HAP-1 (cell line): Measurements from ENCODE around the gene THAP3.

Experiments used
- DNase-seq, 2 experiments: peaks; one replicate each; pipeline ENCODE4 v3.0.0-alpha.2; 2016 to 2020; ENCODE audit warnings: low spot score in 2 of 2
- H3K27me3 ChIP-seq: fragments of 250-450 bp; sonication (Bioruptor Pico); 2 replicates; pipeline ENCODE4 v1.5.1; 2020; ENCODE audit warnings: low read depth, mild to moderate bottlenecking, moderate library complexity
- H3K36me3 ChIP-seq: fragments of 250-450 bp; sonication (Bioruptor Pico); replicated peaks from 2 replicates; pipeline ENCODE4 v1.5.1; 2020; ENCODE audit warnings: mild to moderate bottlenecking
- H3K4me1 ChIP-seq: fragments of 250-450 bp; sonication (Bioruptor Pico); 2 replicates; pipeline ENCODE4 v1.5.1; 2020; ENCODE audit warnings: mild to moderate bottlenecking
- H3K4me3 ChIP-seq: fragments of 250-450 bp; sonication (Bioruptor Pico); 2 replicates; pipeline ENCODE4 v1.5.1; 2020; ENCODE audit warnings: mild to moderate bottlenecking, moderate library complexity
- H3K9me3 ChIP-seq: fragments of 250-450 bp; sonication (Bioruptor Pico); 2 replicates; pipeline ENCODE4 v1.5.1; 2020; ENCODE audit warnings: mild to moderate bottlenecking, moderate library complexity
- in situ Hi-C: fragments of 300-500 bp; cut with MboI; formaldehyde crosslinking; loops from 3 replicates; pipeline ENCODE4 v1.14.3; 2020; ENCODE audit warnings: low sequenced_read_pairs, inconsistent platforms, mixed read lengths

THAP3 gene

GRCh38 chr1:6624710-6625583, at the start of gene THAP3:
Gene THAP3, plus strand, starts transcription at chr1:6624868. Its CDS starts 351 bp downstream, at chr1:6625219.
- H3K36me3 ChIP-seq: peaks cover 60% of the 10 kb centered on the region
- peaks cover 9% of the 10 kb centered on the region for H3K4me1 ChIP-seq
- peak; percentile 69 to 93 for DNase-seq

GRCh38 chr1:6577831-6578525, 46.7 kb upstream of the THAP3 start:
- no peak for DNase-seq
- Histone ChIP-seq H3K4me3 (no peak overlapping the region), H3K4me1 (peaks cover 11% of the 10 kb centered on the region), H3K9me3 (no peaks in the 10 kb centered on the region), H3K27me3 (no peaks in the 10 kb centered on the region), H3K36me3 (peaks cover 3% of the 10 kb centered on the region; the same call in 1 of the 2 replicates)
- in situ Hi-C loops: no loop called here

More at GRCh38 chr1:6624710-6625583, at the start of gene THAP3:
- in situ Hi-C loops: no loop called here
- Histone ChIP-seq H3K9me3 (no peaks in the 10 kb centered on the region), H3K27me3 (no peaks in the 10 kb centered on the region), H3K4me3 (peak within 1 kb of the TSS; percentile 74)

- DNase-seq: no peak
- H3K9me3 ChIP-seq: no peaks in the 10 kb centered on the region
- in situ Hi-C loops: no loop called here
- H3K4me3 ChIP-seq: no peak overlapping the region
- peaks cover 11% of the 10 kb centered on the region for H3K4me1 ChIP-seq
- peaks cover 3% of the 10 kb centered on the region; the same call in 1 of the 2 replicates for H3K36me3 ChIP-seq
- H3K27me3 ChIP-seq: no peaks in the 10 kb centered on the region
Observed at GRCh38 chr1:6578624-6579373, 45.9 kb upstream of the THAP3 start.

- H3K36me3 ChIP-seq: peaks cover 3% of the 10 kb centered on the region; the same call in 1 of the 2 replicates
- H3K4me3 ChIP-seq: peak within 1 kb of the TSS; percentile 75
- DNase-seq: peak; percentile 94 to 99
- H3K27me3 ChIP-seq: no peaks in the 10 kb centered on the region
- in situ Hi-C loops: no loop called here
- no peaks in the 10 kb centered on the region for H3K9me3 ChIP-seq
- H3K4me1 ChIP-seq: peaks cover 11% of the 10 kb centered on the region
Observed at GRCh38 chr1:6579374-6580118, 45.1 kb upstream of the THAP3 start, which contains the start of gene ZBTB48. Gene ZBTB48, plus strand, starts transcription at chr1:6579994. Its CDS starts 616 bp downstream, at chr1:6580610.

GRCh38 chr1:6580119-6580592, 44.5 kb upstream of the THAP3 start:
- Histone ChIP-seq H3K27me3 (no peaks in the 10 kb centered on the region), H3K4me1 (peaks cover 11% of the 10 kb centered on the region), H3K36me3 (peaks cover 3% of the 10 kb centered on the region; the same call in 1 of the 2 replicates), H3K9me3 (no peaks in the 10 kb centered on the region), H3K4me3 (peak overlapping the region; percentile 75)
- in situ Hi-C loops: no loop called here
- DNase-seq: no peak

- Histone ChIP-seq H3K4me1 (peaks cover 11% of the 10 kb centered on the region), H3K36me3 (peaks cover 6% of the 10 kb centered on the region), H3K4me3 (peak overlapping the region; percentile 75), H3K27me3 (no peaks in the 10 kb centered on the region), H3K9me3 (no peaks in the 10 kb centered on the region)
- in situ Hi-C loops: no loop called here
- peak; percentile 30 to 68 for DNase-seq
Observed at GRCh38 chr1:6580593-6581409, 43.9 kb upstream of the THAP3 start.

- no peak for DNase-seq
- no peaks in the 10 kb centered on the region for H3K9me3 ChIP-seq
- H3K4me3 ChIP-seq: no peak overlapping the region
- in situ Hi-C loops: no loop called here
- H3K36me3 ChIP-seq: peaks cover 9% of the 10 kb centered on the region
- peaks cover 11% of the 10 kb centered on the region for H3K4me1 ChIP-seq
- no peaks in the 10 kb centered on the region for H3K27me3 ChIP-seq
Observed at GRCh38 chr1:6581561-6582305, 42.9 kb upstream of the THAP3 start.

GRCh38 chr1:6582370-6582769, 42.3 kb upstream of the THAP3 start:
- no peaks in the 10 kb centered on the region for H3K9me3 ChIP-seq
- DNase-seq: no peak
- H3K36me3 ChIP-seq: peaks cover 13% of the 10 kb centered on the region
- H3K4me3 ChIP-seq: no peak overlapping the region
- H3K4me1 ChIP-seq: peaks cover 11% of the 10 kb centered on the region
- in situ Hi-C loops: no loop called here
- H3K27me3 ChIP-seq: no peaks in the 10 kb centered on the region

GRCh38 chr1:6584126-6585080, 40.3 kb upstream of the THAP3 start:
- no peak for DNase-seq
- Histone ChIP-seq H3K27me3 (no peaks in the 10 kb centered on the region), H3K36me3 (peaks cover 33% of the 10 kb centered on the region), H3K9me3 (no peaks in the 10 kb centered on the region), H3K4me3 (no peak overlapping the region), H3K4me1 (peaks cover 9% of the 10 kb centered on the region)
- in situ Hi-C loops: no loop called here

- Histone ChIP-seq H3K36me3 (peaks cover 41% of the 10 kb centered on the region), H3K4me3 (no peak overlapping the region), H3K4me1 (peaks cover 7% of the 10 kb centered on the region), H3K9me3 (no peaks in the 10 kb centered on the region), H3K27me3 (no peaks in the 10 kb centered on the region)
- in situ Hi-C loops: no loop called here
- no peak for DNase-seq
Observed at GRCh38 chr1:6585081-6585722, 39.5 kb upstream of the THAP3 start.

- no peaks in the 10 kb centered on the region for H3K27me3 ChIP-seq
- no peaks in the 10 kb centered on the region for H3K9me3 ChIP-seq
- no peak overlapping the region for H3K4me3 ChIP-seq
- DNase-seq: no peak
- in situ Hi-C loops: no loop called here
- peaks cover 5% of the 10 kb centered on the region for H3K4me1 ChIP-seq
- H3K36me3 ChIP-seq: peaks cover 48% of the 10 kb centered on the region
Observed at GRCh38 chr1:6585841-6586240, 38.8 kb upstream of the THAP3 start.
